Measurements from ENCODE around the gene ZNF837. TPM values are rescaled to one million over a fixed set of nuclear protein-coding genes. Genes with fewer than 3 reads are reported as not detected.
A peak's percentile ranks its signal among the peaks of the same experiment; 100 is the strongest.

Gene ZNF837
- total and polyA plus RNA-seq, 2 donors (not counting 1 experiment from before 2014, with no cell fraction given), result 4.2 to 4.9 TPM

DNA sequence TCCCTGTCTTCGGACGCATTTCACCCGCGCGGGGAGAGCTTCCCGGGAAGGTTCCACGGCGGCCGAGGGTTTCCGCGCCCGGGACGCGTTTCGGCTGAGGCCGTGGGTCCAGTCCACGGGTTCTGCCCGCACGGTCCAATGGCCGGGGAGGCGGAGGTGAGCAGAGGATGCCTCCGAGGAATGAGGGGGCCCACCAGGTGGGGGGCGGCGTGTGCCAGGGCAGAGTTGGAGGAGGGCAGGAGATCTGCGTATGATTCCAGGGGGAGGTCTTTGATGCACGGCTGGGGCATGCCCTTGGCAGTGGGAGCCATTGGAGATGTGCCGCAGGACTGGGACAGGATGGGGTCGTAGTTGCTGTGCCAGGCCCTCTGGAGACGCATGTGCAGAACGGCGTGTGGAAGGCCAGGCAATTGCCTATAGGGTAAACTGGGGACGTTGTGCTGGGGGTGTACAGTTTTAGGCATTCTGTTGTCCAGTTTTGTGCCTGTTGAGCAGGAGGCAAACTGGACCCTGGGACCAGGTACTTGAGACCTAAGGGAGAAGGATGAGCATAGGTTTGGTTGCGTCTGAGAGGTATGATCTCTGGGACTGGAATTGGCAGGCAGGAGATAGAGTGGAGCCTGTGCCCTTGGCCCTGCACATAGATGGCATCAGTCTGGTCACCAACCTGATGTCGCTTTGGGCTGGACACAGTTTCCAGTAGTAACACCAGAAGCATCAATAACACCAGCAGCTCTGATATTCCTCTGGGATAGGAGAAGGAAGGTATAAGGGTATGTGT, 28.4 kb upstream of the ZNF837 start:
- Histone ChIP-seq H3K36me3 (replicated peaks in 1 of 2; ENCODE audit: control extremely low read depth in 1 of 2, control insufficient read depth in 1 of 2, extremely low read depth in 1 of 2, insufficient read depth in 2 of 2, low read length in 1 of 2) (no peaks in the 10 kb centered on the region), H2AFZ (ENCODE audit: insufficient read depth, low read depth, low read length, poor library complexity, severe bottlenecking) (peak overlapping the region; percentile 81), H4K20me1 (ENCODE audit: control insufficient read depth, insufficient read depth, low read length, poor library complexity, severe bottlenecking) (no peaks in the 10 kb centered on the region), H3K4me1 (ENCODE audit: control insufficient read depth in 2 of 2, insufficient read depth in 2 of 2, low read length in 2 of 2) (peaks cover 11 to 20% of the 10 kb centered on the region in 2 donors), H3K9me3 (ENCODE audit: control extremely low read depth in 1 of 3, control insufficient read depth in 2 of 3, insufficient read depth in 1 of 3, low read length in 2 of 3) (peaks cover 0 to 3% (median 0%) of the 10 kb centered on the region in 3 donors), H3K27ac (ENCODE audit: low read length in 2 of 2) (peak overlapping the region; percentile 82 to 93), H3K4me2 (replicated peaks; ENCODE audit: low read depth, low read length, poor library complexity, severe bottlenecking) (peak overlapping the region; percentile 85), H3K27me3 (replicated peaks in 1 of 4; ENCODE audit: control extremely low read depth in 1 of 4, control insufficient read depth in 3 of 4, insufficient read depth in 4 of 4, low read length in 3 of 4) (no peaks in the 10 kb centered on the region), H3K4me3 (ENCODE audit: control extremely low read depth in 1 of 5, extremely low read depth in 1 of 5, insufficient read depth in 1 of 5, low read depth in 2 of 5, low read length in 4 of 5) (peak overlapping the region in 4 of 5 experiments; percentile 82 to 93 (median 84)), H3K79me2 (ENCODE audit: control insufficient read depth, insufficient read depth, low read length) (peaks cover 5% of the 10 kb centered on the region), H3K9ac (ENCODE audit: low read length) (peak overlapping the region; percentile 91)
- Mint-ChIP-seq H3K27me3 (no peaks in the 10 kb centered on the region), H3K4me1 (peaks cover 33% of the 10 kb centered on the region), H3K9me3 (ENCODE audit: insufficient read depth) (no peaks in the 10 kb centered on the region), H3K4me3 (peak overlapping the region; percentile 97), H3K27ac (peak overlapping the region; percentile 98)
- no peak for TF ChIP-seq CTCF (IDR thresholded peaks at IDR 0.05)
- no peak for TF ChIP-seq EZH2 (IDR thresholded peaks at IDR 0.05; ENCODE audit: borderline replicate concordance, insufficient read depth, low read depth, low read length, poor library complexity, severe bottlenecking)
- ChIA-PET POLR2A (interaction anchor here (0.8 to 1.9 kb wide), 5 partner anchors 9 to 62 kb away, joined by 3 to 9 read pairs (median 4); partner anchors contain the start of genes ZNF132 and ZNF497), CTCF (interaction anchor here (0.7 to 1.2 kb wide), 6 partner anchors 9 to 776 kb away, joined by 3 to 5 read pairs (median 4); partner anchors contain the start of genes ZNF211, ZNF324B and ZNF497)
- DNase-seq (peak; percentile 42), ATAC-seq (ENCODE audit: low read depth) (no peak)
- intact Hi-C loops (cut with micrococcal nuclease), result loop anchor here (2.0 to 5.0 kb wide), 2 partner anchors 62 to 226 kb away; partner anchors contain the start of gene ZNF274
- WGBS (ENCODE audit: insufficient coverage), result 3% methylated on average over 33 of the region's 34 CpGs
